HCT116 (cell line): ENCODE data around the gene EXOC5. TPM values are rescaled to one million over a fixed set of nuclear protein-coding genes. Genes with fewer than 3 reads are reported as not detected.

Source experiments
- ATAC-seq: fragments of 200-7000 bp; cut with Tn5 transposase; 2 replicates; pipeline ENCODE4 v1.9.1; 2020; ENCODE audit warnings: mild to moderate bottlenecking, moderate library complexity
- BruUV-seq: library from RNA; stranded (reverse); fragments of 400-500 nt; replicated peaks from 2 replicates; lab custom pipeline; 2021; lab: Mats Ljungman, UMichigan
- CTCF ChIA-PET: fragments of 300-600 bp; sonication (Branson Sonifier 250); formaldehyde crosslinking; loops from one replicate; lab custom pipeline; 2021; ENCODE audit warnings: antibody characterized with exemption; lab: Charles Lee
- POLR2A ChIA-PET: fragments of 300-600, 350-600 bp; sonication (Branson Sonifier 250); formaldehyde crosslinking; loops from one replicate; lab custom pipeline; 2021; ENCODE audit warnings: antibody characterized with exemption; lab: Charles Lee
- RAD21 ChIA-PET, 2 experiments: fragments of 300-600 bp; sonication (Branson Sonifier 250); formaldehyde crosslinking; loops; one replicate each; lab custom pipeline; 2023; ENCODE audit warnings: low total read pairs in 2 of 2; ENCODE audit not compliant: uncharacterized antibody in 2 of 2, unreplicated experiment in 2 of 2, low non-redundant PET in 1 of 2; lab: Charles Lee
- DNase-seq: peaks from one replicate; pipeline ENCODE4 v3.0.0-alpha.2; 2010; ENCODE audit warnings: low read depth, low spot score
- H2AFZ ChIP-seq: fragments of 200-600 bp; shearing (Covaris generic), sonication (generic); 2 replicates; pipeline ENCODE4 v1.6.1; 2017; ENCODE audit warnings: low read depth, mixed run types, mixed read lengths, antibody characterized with exemption, low read length; ENCODE audit not compliant: poor library complexity, severe bottlenecking
- H3K27ac ChIP-seq: 2 replicates; pipeline ENCODE4 v1.5.1; 2012; ENCODE audit warnings: low read depth, low read length
- H3K27me3 ChIP-seq: fragments of 200-600 bp; sonication (generic); 2 replicates; pipeline ENCODE4 v1.6.1; 2016; ENCODE audit warnings: mixed run types, low read length, mixed read lengths; ENCODE audit not compliant: insufficient read depth
- H3K36me3 ChIP-seq, 2 experiments: fragments of 200-500 bp in 1 of 2; fragments of 200-600 bp in 1 of 2; sonication (Bioruptor generic) in 1 of 2; sonication (generic) in 1 of 2; 2 replicates each; pipeline versions ENCODE4 v1.5.1 to v1.6.1; 2014 to 2016; ENCODE audit warnings: low read length in 2 of 2, inconsistent platforms in 1 of 2, mixed read lengths in 1 of 2, mixed run types in 1 of 2; ENCODE audit not compliant: insufficient read depth in 2 of 2, control insufficient read depth in 1 of 2
- H3K4me1 ChIP-seq, 2 experiments: fragments of 200-600 bp in 1 of 2; sonication (generic) in 1 of 2; 2 replicates each; pipeline versions ENCODE4 v1.5.1 to v1.6.1; 2012 to 2017; ENCODE audit warnings: low read length in 2 of 2, inconsistent platforms in 1 of 2, mild to moderate bottlenecking in 1 of 2, mixed read lengths in 1 of 2, mixed run types in 1 of 2, moderate library complexity in 1 of 2; ENCODE audit not compliant: insufficient read depth in 2 of 2, control insufficient read depth in 1 of 2
- H3K4me2 ChIP-seq: fragments of 200-600 bp; sonication (generic); 2 replicates; pipeline ENCODE4 v1.6.1; 2017; ENCODE audit warnings: mixed run types, low read length, mixed read lengths
- H3K4me3 ChIP-seq, 2 experiments: fragments of 200-600 bp in 1 of 2; sonication (generic) in 1 of 2; replicated peaks in 1 of 2; 2 replicates each; pipeline ENCODE4 v1.5.1; 2011 to 2016; ENCODE audit warnings: low read length in 2 of 2, control low read depth in 1 of 2, low read depth in 1 of 2, mild to moderate bottlenecking in 1 of 2, mixed read lengths in 1 of 2, mixed run types in 1 of 2
- H3K79me2 ChIP-seq: fragments of 200-600 bp; sonication (generic); 2 replicates; pipeline ENCODE4 v1.6.1; 2017; ENCODE audit warnings: mild to moderate bottlenecking, mixed run types, low read length, moderate library complexity, mixed read lengths; ENCODE audit not compliant: insufficient read depth
- H3K9ac ChIP-seq: fragments of 200-600 bp; sonication (generic); 2 replicates; pipeline ENCODE4 v1.6.1; 2016; ENCODE audit warnings: low read length, mixed read lengths
- H3K9me2 ChIP-seq: fragments of 200-600 bp; sonication (generic), shearing (Covaris generic); 2 replicates; pipeline ENCODE4 v1.6.1; 2017; ENCODE audit warnings: mixed run types, mild to moderate bottlenecking, moderate library complexity; ENCODE audit not compliant: insufficient read depth
- H3K9me3 ChIP-seq, 2 experiments: fragments of 200-500 bp in 1 of 2; fragments of 200-600 bp in 1 of 2; sonication (Bioruptor generic) in 1 of 2; sonication (generic) in 1 of 2; 2 replicates each; pipeline ENCODE4 v1.6.1; 2014 to 2017; ENCODE audit warnings: low read length in 2 of 2, mixed read lengths in 2 of 2, inconsistent platforms in 1 of 2, low read depth in 1 of 2, mild to moderate bottlenecking in 1 of 2, mixed run types in 1 of 2, moderate library complexity in 1 of 2; ENCODE audit not compliant: control insufficient read depth in 1 of 2, insufficient read depth in 1 of 2
- H4K20me1 ChIP-seq: fragments of 200-600 bp; sonication (generic), shearing (Covaris generic); 2 replicates; pipeline ENCODE4 v1.6.1; 2017; ENCODE audit warnings: mixed run types, mild to moderate bottlenecking, moderate library complexity; ENCODE audit not compliant: insufficient read depth
- CBX3 ChIP-seq: IDR thresholded peaks from 2 replicates; pipeline ENCODE4 v1.6.1; 2012; ENCODE audit warnings: low read depth
- CEBPB ChIP-seq: IDR thresholded peaks from 2 replicates; pipeline ENCODE4 v1.6.1; 2012; ENCODE audit warnings: low read depth
- EGR1 ChIP-seq: IDR thresholded peaks from 2 replicates; pipeline ENCODE4 v1.6.1; 2012; ENCODE audit warnings: low read depth
- EZH2 ChIP-seq: fragments of 200-600 bp; sonication (generic); IDR thresholded peaks from 2 replicates; pipeline ENCODE4 v1.6.1; 2017; ENCODE audit warnings: antibody characterized with exemption, mixed run types
- EZH2phosphoT487 ChIP-seq: fragments of 200-600 bp; IDR thresholded peaks from 2 replicates; pipeline ENCODE4 v1.6.1; 2018; ENCODE audit warnings: antibody characterized with exemption, borderline replicate concordance
- FOSL1 ChIP-seq: IDR thresholded peaks from 2 replicates; pipeline ENCODE4 v1.6.1; 2012; ENCODE audit warnings: low read depth
- POLR2A ChIP-seq: IDR thresholded peaks from 2 replicates; pipeline ENCODE4 v1.7.0; 2011; ENCODE audit warnings: borderline replicate concordance; ENCODE audit not compliant: insufficient read depth, insufficient read length; ENCODE audit errors: extremely low read depth
- RAD21 ChIP-seq: IDR thresholded peaks from 2 replicates; pipeline ENCODE4 v1.6.1; 2012; ENCODE audit warnings: low read depth, mild to moderate bottlenecking
- SIN3A ChIP-seq: IDR thresholded peaks from 2 replicates; pipeline ENCODE4 v1.6.1; 2012; ENCODE audit warnings: low read depth
- SP1 ChIP-seq: IDR thresholded peaks from 2 replicates; pipeline ENCODE4 v1.6.1; 2012; ENCODE audit warnings: low read depth
- TCF7L2 ChIP-seq: IDR thresholded peaks from 2 replicates; pipeline ENCODE4 v1.7.0; 2011; ENCODE audit warnings: borderline replicate concordance, inconsistent platforms; ENCODE audit not compliant: insufficient read depth, insufficient read length; ENCODE audit errors: extremely low read depth
- YY1 ChIP-seq: IDR thresholded peaks from 2 replicates; pipeline ENCODE4 v1.6.1; 2011; ENCODE audit warnings: low read length, low read depth, moderate library complexity, mild to moderate bottlenecking; ENCODE audit not compliant: insufficient replicate concordance; ENCODE audit errors: extremely low read depth
- ZNF274 ChIP-seq: fragments of 200-500 bp; sonication (Bioruptor generic); IDR thresholded peaks from 2 replicates; pipeline ENCODE4 v1.6.1; 2014; ENCODE audit warnings: mild to moderate bottlenecking, low read depth, low read length, inconsistent platforms
- intact Hi-C: fragments of 100-400 bp; cut with micrococcal nuclease; formaldehyde crosslinking; loops from 2 replicates; pipeline ENCODE4 v1.10.0; 2022
- total RNA-seq: library from RNA; stranded (reverse); gene quantifications from one replicate; pipeline ENCODE4 v1.2.1, GENCODE V29; 2021; ENCODE audit not compliant: unreplicated experiment
- TF ChIP-seq, protein P1 (sequence below): IDR thresholded peaks from 2 replicates; pipeline ENCODE4 v1.6.1; 2011; ENCODE audit warnings: mild to moderate bottlenecking, low read length, moderate library complexity; ENCODE audit not compliant: insufficient replicate concordance; ENCODE audit errors: extremely low read depth
- TF ChIP-seq, protein P2 (sequence below): IDR thresholded peaks from 2 replicates; pipeline ENCODE4 v1.6.1; 2012

EXOC5 gene
- total RNA-seq, 1 experiment from 2014 or later = 54.2 TPM

DNA sequence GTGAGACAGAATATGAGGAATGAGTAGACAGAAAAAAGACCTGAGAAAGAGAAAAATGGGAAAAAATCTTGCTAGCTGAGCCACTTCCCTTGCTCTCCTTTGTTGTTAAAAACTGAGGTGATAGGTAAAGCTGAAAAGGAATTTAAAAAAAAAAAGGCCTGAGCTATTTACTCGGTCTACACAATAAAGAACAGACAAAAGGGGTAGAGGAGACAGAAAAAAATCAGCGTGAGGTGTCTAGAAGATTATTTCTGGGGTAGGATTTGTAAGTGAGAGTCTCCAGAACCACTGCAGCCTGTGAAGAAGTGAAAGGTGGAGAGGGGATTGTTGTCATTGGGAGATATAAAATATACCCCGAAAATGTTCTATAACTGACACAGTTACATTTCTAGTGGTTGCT is 98.8 kb downstream of the EXOC5 start:
- no peaks in the 10 kb centered on the region for H3K9me3 ChIP-seq
- no peak overlapping the region for H3K4me2 ChIP-seq
- H3K4me1 ChIP-seq = no peaks in the 10 kb centered on the region
- no peaks in the 10 kb centered on the region for H4K20me1 ChIP-seq
- no peak for ATAC-seq
- H3K4me3 ChIP-seq = no peak overlapping the region
- no peaks in the 10 kb centered on the region for H3K36me3 ChIP-seq
- RAD21 ChIA-PET = no interaction called here
- no peak overlapping the region for H2AFZ ChIP-seq
- POLR2A ChIA-PET = no interaction called here
- no peak overlapping the region for H3K27ac ChIP-seq
- intact Hi-C loops = loop anchor here (10.0 kb wide), 1 partner anchor 225 kb away; no protein-coding TSS in a partner anchor
- CTCF ChIA-PET = no interaction called here
- DNase-seq = no peak
- H3K9ac ChIP-seq = no peak overlapping the region
- TF ChIP-seq EZH2phosphoT487 (no peak), EZH2 (no peak), TCF7L2 (no peak), CEBPB (no peak), SP1 (no peak), FOSL1 (no peak), SIN3A (no peak), EGR1 (no peak)
- TF ChIP-seq, protein P1, sequence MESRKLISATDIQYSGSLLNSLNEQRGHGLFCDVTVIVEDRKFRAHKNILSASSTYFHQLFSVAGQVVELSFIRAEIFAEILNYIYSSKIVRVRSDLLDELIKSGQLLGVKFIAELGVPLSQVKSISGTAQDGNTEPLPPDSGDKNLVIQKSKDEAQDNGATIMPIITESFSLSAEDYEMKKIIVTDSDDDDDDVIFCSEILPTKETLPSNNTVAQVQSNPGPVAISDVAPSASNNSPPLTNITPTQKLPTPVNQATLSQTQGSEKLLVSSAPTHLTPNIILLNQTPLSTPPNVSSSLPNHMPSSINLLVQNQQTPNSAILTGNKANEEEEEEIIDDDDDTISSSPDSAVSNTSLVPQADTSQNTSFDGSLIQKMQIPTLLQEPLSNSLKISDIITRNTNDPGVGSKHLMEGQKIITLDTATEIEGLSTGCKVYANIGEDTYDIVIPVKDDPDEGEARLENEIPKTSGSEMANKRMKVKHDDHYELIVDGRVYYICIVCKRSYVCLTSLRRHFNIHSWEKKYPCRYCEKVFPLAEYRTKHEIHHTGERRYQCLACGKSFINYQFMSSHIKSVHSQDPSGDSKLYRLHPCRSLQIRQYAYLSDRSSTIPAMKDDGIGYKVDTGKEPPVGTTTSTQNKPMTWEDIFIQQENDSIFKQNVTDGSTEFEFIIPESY = no peak
- no peaks in the 10 kb centered on the region for H3K27me3 ChIP-seq
- no peaks in the 10 kb centered on the region for H3K9me2 ChIP-seq
- no peaks in the 10 kb centered on the region for H3K79me2 ChIP-seq
- BruUV-seq = no TSS peak

DNA sequence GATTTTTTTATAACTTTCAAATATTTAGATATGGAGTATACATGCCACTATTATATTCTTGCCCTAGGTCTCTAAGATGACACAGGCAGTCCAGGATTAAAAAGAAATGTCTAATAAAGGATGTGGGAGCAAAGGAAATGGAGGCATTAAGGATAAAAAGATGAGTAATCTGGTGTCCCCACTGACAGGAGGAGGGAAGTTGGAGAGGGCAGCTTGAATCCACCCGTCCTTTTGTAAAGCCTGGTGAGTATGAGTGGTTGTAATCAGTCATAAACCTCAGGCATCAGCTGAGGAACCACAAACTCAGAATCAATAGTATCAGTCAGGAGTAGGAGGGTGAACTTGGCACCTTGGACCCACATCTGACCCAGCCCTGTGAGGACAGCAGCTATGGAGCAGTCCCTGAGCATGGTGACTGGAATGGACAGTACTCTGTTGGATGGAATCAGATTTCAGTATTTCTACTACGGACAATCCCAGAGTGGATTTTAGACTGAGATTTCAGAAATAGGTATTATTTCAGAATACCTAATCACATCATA is 100.5 kb downstream of the EXOC5 start:
- Histone ChIP-seq H3K4me3 (no peak overlapping the region), H3K27ac (no peak overlapping the region), H3K36me3 (no peaks in the 10 kb centered on the region), H3K4me2 (no peak overlapping the region), H3K9me2 (no peaks in the 10 kb centered on the region), H3K79me2 (no peaks in the 10 kb centered on the region), H3K9me3 (no peaks in the 10 kb centered on the region), H2AFZ (no peak overlapping the region), H3K9ac (no peak overlapping the region), H3K4me1 (no peaks in the 10 kb centered on the region), H3K27me3 (no peaks in the 10 kb centered on the region), H4K20me1 (no peaks in the 10 kb centered on the region)
- POLR2A ChIA-PET = no interaction called here
- CTCF ChIA-PET = no interaction called here
- BruUV-seq = no TSS peak
- DNase-seq (no peak), ATAC-seq (no peak)
- TF ChIP-seq RAD21 (no peak), EZH2 (no peak), SP1 (no peak), POLR2A (no peak), CBX3 (no peak), YY1 (no peak), CEBPB (no peak), FOSL1 (no peak), ZNF274 (no peak)
- TF ChIP-seq, protein P2, sequence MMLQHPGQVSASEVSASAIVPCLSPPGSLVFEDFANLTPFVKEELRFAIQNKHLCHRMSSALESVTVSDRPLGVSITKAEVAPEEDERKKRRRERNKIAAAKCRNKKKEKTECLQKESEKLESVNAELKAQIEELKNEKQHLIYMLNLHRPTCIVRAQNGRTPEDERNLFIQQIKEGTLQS = no peak
- intact Hi-C loops = no loop called here
- RAD21 ChIA-PET = no interaction called here
